H1 (cell line): ENCODE results near the gene ARHGAP6. TPM values are rescaled to one million over a fixed set of nuclear protein-coding genes. Genes with fewer than 3 reads are reported as not detected.

Experiments
- JUND ChIP-seq: IDR thresholded peaks from 2 replicates; pipeline ENCODE4 v1.6.1; 2011; ENCODE audit warnings: mild to moderate bottlenecking, improper control_type of control experiment, low read length
- KDM4A ChIP-seq: IDR thresholded peaks from one replicate; pipeline ENCODE4 v1.7.1; 2012; ENCODE audit warnings: low read depth, mild to moderate bottlenecking, moderate library complexity, low read length, inconsistent platforms; ENCODE audit not compliant: severe bottlenecking
- SIRT6 ChIP-seq: IDR thresholded peaks from one replicate; pipeline ENCODE4 v1.7.1; 2012; ENCODE audit warnings: low read length, inconsistent platforms
- polyA plus RNA-seq, 7 experiments: library from polyadenylated mRNA; depleted of rRNA in 3 of 7; stranded (reverse) in 5 of 7; unstranded in 2 of 7; fragments of >200 nt in 5 of 7; fragments of 200-250 nt in 2 of 7; gene quantifications; 1 replicate in 5 of 7; 2 replicates in 1 of 7; 4 replicates in 1 of 7; pipeline versions ENCODE4 v1.2.1 to v1.2.3, GENCODE V29; 2011 to 2013; ENCODE audit warnings: missing spikeins in 2 of 7, mixed read lengths in 2 of 7
- total RNA-seq: library from RNA; stranded (reverse); fragmentation: NEBNext Ultra II Directional; extraction: Animal tissue kit (Norgen Biotek cat#: 25700); gene quantifications from 2 replicates; pipeline ENCODE4 v1.2.1, GENCODE V29; 2021

The ARHGAP6 gene
- total and polyA plus RNA-seq, 2 of the 8 experiments (the other 6 are each of a cell fraction or from before 2014, with no cell fraction given), result 0.35 to 0.82 TPM

GRCh38 chrX:11478911-11479310, 186.8 kb downstream of the ARHGAP6 start (continued):
- TF ChIP-seq SIRT6, result no peak
- TF ChIP-seq KDM4A, result no peak
- no peak for TF ChIP-seq JUND
- TF ChIP-seq, all 59 proteins: peak for 0
